ENCODE data around the gene FMC1. TPM values are rescaled to one million over a fixed set of nuclear protein-coding genes. Genes with fewer than 3 reads are reported as not detected.

The FMC1 gene
- total RNA-seq, 1 donor from 2014 or later: 6.2 TPM

DNA sequence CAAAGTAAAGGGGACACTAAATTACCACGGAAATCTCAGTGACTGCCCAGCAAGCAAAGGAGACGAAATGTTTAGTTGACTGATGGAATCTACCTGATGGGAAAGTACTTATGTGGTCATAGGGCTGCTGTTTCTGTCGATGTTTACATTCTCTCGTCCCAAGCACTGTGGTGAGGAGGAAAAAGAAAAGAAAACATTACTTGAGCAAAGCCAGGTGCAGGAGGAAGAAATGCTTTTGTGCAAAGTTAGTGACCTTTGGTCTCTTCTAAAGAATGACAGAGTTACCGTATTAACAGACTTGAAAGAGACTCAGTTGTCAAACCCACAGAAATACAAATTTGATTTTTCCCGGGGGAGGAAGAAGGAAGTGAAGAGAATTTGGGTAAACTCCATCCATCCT lies 43.3 kb upstream of the FMC1 start:
- no peaks in the 10 kb centered on the region for H3K9me3 Mint-ChIP-seq (ENCODE audit: low read depth)
- peaks cover 16% of the 10 kb centered on the region for H3K36me3 Mint-ChIP-seq (ENCODE audit: low read depth)
- H3K4me1 Mint-ChIP-seq (ENCODE audit: low read depth): peaks cover 14% of the 10 kb centered on the region
- H3K27me3 Mint-ChIP-seq (ENCODE audit: low read depth): no peaks in the 10 kb centered on the region
- no peak overlapping the region for H3K27ac Mint-ChIP-seq (ENCODE audit: unreplicated experiment)
- H3K4me3 Mint-ChIP-seq (ENCODE audit: unreplicated experiment): no peak overlapping the region
- TF ChIP-seq, protein P1, sequence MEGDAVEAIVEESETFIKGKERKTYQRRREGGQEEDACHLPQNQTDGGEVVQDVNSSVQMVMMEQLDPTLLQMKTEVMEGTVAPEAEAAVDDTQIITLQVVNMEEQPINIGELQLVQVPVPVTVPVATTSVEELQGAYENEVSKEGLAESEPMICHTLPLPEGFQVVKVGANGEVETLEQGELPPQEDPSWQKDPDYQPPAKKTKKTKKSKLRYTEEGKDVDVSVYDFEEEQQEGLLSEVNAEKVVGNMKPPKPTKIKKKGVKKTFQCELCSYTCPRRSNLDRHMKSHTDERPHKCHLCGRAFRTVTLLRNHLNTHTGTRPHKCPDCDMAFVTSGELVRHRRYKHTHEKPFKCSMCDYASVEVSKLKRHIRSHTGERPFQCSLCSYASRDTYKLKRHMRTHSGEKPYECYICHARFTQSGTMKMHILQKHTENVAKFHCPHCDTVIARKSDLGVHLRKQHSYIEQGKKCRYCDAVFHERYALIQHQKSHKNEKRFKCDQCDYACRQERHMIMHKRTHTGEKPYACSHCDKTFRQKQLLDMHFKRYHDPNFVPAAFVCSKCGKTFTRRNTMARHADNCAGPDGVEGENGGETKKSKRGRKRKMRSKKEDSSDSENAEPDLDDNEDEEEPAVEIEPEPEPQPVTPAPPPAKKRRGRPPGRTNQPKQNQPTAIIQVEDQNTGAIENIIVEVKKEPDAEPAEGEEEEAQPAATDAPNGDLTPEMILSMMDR (IDR thresholded peaks at IDR 0.05): no peak
- DNase-seq (ENCODE audit: low spot score): no peak

DNA sequence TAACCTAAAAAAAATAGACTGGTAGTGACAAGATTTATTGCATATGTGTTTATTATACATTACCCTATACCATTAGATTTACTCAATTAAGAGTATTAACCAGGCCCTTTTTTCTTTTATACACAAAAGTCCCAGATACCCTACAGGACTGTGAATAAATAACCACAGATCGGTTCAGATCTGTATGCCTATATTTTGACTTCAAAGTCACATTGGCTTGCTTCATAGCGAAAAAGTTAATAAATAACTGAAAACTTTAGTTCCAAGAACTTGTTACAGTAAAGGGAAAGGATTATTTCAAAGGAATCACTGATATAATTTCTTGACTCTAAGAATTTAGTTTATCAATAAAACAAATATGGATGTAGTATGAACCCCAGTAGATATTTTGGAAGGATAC lies 41.8 kb upstream of the FMC1 start:
- Mint-ChIP-seq H3K36me3 (ENCODE audit: low read depth) (peaks cover 17% of the 10 kb centered on the region), H3K27me3 (ENCODE audit: low read depth) (no peaks in the 10 kb centered on the region), H3K4me1 (ENCODE audit: low read depth) (peaks cover 14% of the 10 kb centered on the region), H3K9me3 (ENCODE audit: low read depth) (no peaks in the 10 kb centered on the region), H3K27ac (ENCODE audit: unreplicated experiment) (no peak overlapping the region), H3K4me3 (ENCODE audit: unreplicated experiment) (no peak overlapping the region)
- TF ChIP-seq, protein P1 (IDR thresholded peaks at IDR 0.05): no peak
- no peak for DNase-seq (ENCODE audit: low spot score)

DNA sequence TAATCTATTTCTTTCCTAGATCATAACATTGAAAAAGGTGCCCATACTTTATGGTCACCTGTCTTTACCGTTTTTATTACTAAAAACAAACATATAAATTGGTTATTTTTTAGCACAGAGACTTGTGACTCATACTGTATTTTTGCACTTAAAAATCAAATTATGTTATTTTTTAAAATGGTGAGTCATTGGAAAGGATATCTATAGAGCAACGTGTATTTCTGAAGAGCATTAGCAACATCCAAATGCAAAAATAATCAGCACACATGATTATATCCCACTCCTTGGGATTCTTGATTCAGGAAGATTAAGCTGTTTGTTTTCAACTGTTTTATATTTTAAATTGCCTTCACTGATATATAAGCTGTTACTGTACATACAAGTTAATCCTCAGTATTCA lies 40.7 kb upstream of the FMC1 start:
- Mint-ChIP-seq H3K9me3 (ENCODE audit: low read depth) (no peaks in the 10 kb centered on the region), H3K36me3 (ENCODE audit: low read depth) (peaks cover 14% of the 10 kb centered on the region), H3K4me3 (ENCODE audit: unreplicated experiment) (no peak overlapping the region), H3K4me1 (ENCODE audit: low read depth) (peaks cover 14% of the 10 kb centered on the region), H3K27ac (ENCODE audit: unreplicated experiment) (no peak overlapping the region), H3K27me3 (ENCODE audit: low read depth) (no peaks in the 10 kb centered on the region)
- TF ChIP-seq, protein P1 (IDR thresholded peaks at IDR 0.05): no peak
- no peak for DNase-seq (ENCODE audit: low spot score)

DNA sequence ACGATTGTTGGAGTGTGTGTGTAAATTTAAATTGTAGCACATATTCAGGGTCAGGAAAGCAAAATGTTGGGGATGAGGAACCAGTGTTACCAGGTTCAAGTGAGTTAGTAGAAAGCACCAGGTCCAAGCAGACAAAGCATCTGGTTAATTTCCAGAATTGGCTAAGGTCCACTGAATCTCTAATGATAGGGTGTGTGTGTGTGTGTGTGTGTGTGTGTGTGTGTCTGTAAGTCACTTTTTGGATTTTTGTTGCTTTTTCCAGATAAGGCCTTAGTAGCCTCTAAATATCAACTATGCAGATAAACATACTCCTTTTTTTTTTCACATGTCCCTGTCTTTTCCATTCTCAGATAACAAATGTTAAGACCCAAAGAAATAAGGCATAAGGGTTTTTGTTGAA lies 36.6 kb upstream of the FMC1 start:
- Mint-ChIP-seq H3K4me1 (ENCODE audit: low read depth) (peaks cover 16% of the 10 kb centered on the region), H3K9me3 (ENCODE audit: low read depth) (no peaks in the 10 kb centered on the region), H3K27ac (ENCODE audit: unreplicated experiment) (no peak overlapping the region), H3K4me3 (ENCODE audit: unreplicated experiment) (no peak overlapping the region), H3K27me3 (ENCODE audit: low read depth) (no peaks in the 10 kb centered on the region), H3K36me3 (ENCODE audit: low read depth) (peaks cover 12% of the 10 kb centered on the region)
- TF ChIP-seq, protein P1 (IDR thresholded peaks at IDR 0.05): no peak
- no peak for DNase-seq (ENCODE audit: low spot score)

DNA sequence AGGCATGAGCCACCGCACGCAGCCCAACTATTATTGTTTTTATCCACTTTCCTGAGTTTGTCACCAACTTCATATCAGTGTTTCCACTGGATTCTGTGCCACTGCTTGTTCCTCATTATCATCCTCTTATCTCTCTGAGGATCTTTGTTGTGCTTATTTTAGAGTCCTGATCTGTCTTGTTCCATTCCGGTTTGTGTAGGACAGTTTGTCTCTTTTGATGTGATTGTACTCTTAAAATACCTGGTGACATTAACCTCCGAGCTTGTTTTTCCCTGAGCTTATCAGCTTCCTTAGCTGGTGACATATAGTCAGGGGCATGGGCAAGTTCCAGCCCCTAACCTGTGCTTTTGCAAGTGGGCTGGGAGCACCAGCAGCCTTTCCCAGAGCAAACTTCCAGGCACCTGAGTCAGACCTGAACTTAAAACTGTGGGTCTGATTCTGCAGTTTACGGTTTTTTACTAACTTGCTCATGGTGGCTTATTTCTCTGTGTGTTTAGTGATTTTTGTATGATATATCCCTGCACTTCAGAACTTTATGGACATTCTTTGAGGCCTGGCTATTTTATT lies 23.1 kb upstream of the FMC1 start:
- DNase-seq (ENCODE audit: low spot score): no peak
- Mint-ChIP-seq H3K27me3 (ENCODE audit: low read depth) (no peaks in the 10 kb centered on the region), H3K4me1 (ENCODE audit: low read depth) (no peaks in the 10 kb centered on the region), H3K4me3 (ENCODE audit: unreplicated experiment) (no peak overlapping the region), H3K27ac (ENCODE audit: unreplicated experiment) (no peak overlapping the region), H3K36me3 (ENCODE audit: low read depth) (no peaks in the 10 kb centered on the region), H3K9me3 (ENCODE audit: low read depth) (no peaks in the 10 kb centered on the region)
- TF ChIP-seq, protein P1 (IDR thresholded peaks at IDR 0.05): no peak
